BLaER1 treated with 17β-estradiol and CSF1 and Interleukin-3, amounts not matched to agents 10 nM and 100 nM (cell line): ENCODE data around the gene TMTC2.
A peak's percentile ranks its signal among the peaks of the same experiment; 100 is the strongest.

Source experiments
- H3K27ac ChIP-seq, 11 experiments: shearing (Covaris generic); formaldehyde crosslinking; 2 replicates each; pipeline ENCODE4 v1.8.1; 2022
- H3K27me3 ChIP-seq, 11 experiments: shearing (Covaris generic); formaldehyde crosslinking; 2 replicates each; pipeline ENCODE4 v1.8.1; 2022
- H3K36me3 ChIP-seq, 11 experiments: shearing (Covaris generic); formaldehyde crosslinking; 2 replicates each; pipeline ENCODE4 v1.8.1; 2022
- H3K4me1 ChIP-seq, 10 experiments: shearing (Covaris generic); formaldehyde crosslinking; 2 replicates each; pipeline ENCODE4 v1.8.1; 2022
- H3K4me2 ChIP-seq, 11 experiments: shearing (Covaris generic); formaldehyde crosslinking; 2 replicates each; pipeline ENCODE4 v1.8.1; 2022
- H3K4me3 ChIP-seq, 10 experiments: shearing (Covaris generic); formaldehyde crosslinking; 2 replicates each; pipeline ENCODE4 v1.8.1; 2022
- H3K9ac ChIP-seq, 11 experiments: shearing (Covaris generic); formaldehyde crosslinking; 2 replicates each; pipeline ENCODE4 v1.8.1; 2022
- H3K9me3 ChIP-seq, 11 experiments: shearing (Covaris generic); formaldehyde crosslinking; replicated peaks in 1 of 11; 2 replicates each; pipeline ENCODE4 v1.8.1; 2022
- H4K20me1 ChIP-seq, 11 experiments: shearing (Covaris generic); formaldehyde crosslinking; 2 replicates each; pipeline ENCODE4 v1.8.1; 2022
- Cebpa-rat ChIP-seq, 11 experiments: shearing (Covaris generic); IDR thresholded peaks; 2 replicates each; pipeline ENCODE4 v1.8.1; 2022

TMTC2 gene

GRCh38 chr12:82893896-82894295 lies 207.2 kb downstream of the TMTC2 start:
- H3K4me2 ChIP-seq, result peak overlapping the region in 8 of 11 experiments; percentile 2 to 55 (median 33); a peak in 10 of 22 replicates
- no peak overlapping the region for H3K9ac ChIP-seq
- no peaks in the 10 kb centered on the region for H3K27me3 ChIP-seq
- peaks cover 0 to 8% (median 5%) of the 10 kb centered on the region in 10 experiments; a peak in 9 of 20 replicates for H3K4me1 ChIP-seq
- no peak for TF ChIP-seq Cebpa-rat (IDR thresholded peaks at IDR 0.05)
- H4K20me1 ChIP-seq, result no peaks in the 10 kb centered on the region
- H3K9me3 ChIP-seq, result no peaks in the 10 kb centered on the region
- H3K36me3 ChIP-seq, result no peaks in the 10 kb centered on the region
- H3K4me3 ChIP-seq, result no peak overlapping the region
- H3K27ac ChIP-seq, result no peak overlapping the region

- H4K20me1 ChIP-seq, result no peaks in the 10 kb centered on the region
- no peaks in the 10 kb centered on the region for H3K36me3 ChIP-seq
- peaks cover 0 to 8% (median 5%) of the 10 kb centered on the region in 10 experiments; a peak in 9 of 20 replicates for H3K4me1 ChIP-seq
- TF ChIP-seq Cebpa-rat (IDR thresholded peaks at IDR 0.05), result no peak
- H3K9me3 ChIP-seq, result no peaks in the 10 kb centered on the region
- H3K9ac ChIP-seq, result no peak overlapping the region
- no peak overlapping the region for H3K4me2 ChIP-seq
- H3K4me3 ChIP-seq, result no peak overlapping the region
- H3K27ac ChIP-seq, result no peak overlapping the region
- H3K27me3 ChIP-seq, result no peaks in the 10 kb centered on the region
Measured at GRCh38 chr12:82896277-82896676, 209.6 kb downstream of the TMTC2 start.

GRCh38 chr12:82896979-82897378 lies 210.3 kb downstream of the TMTC2 start:
- Histone ChIP-seq H3K9me3 (no peaks in the 10 kb centered on the region), H3K4me1 (peaks cover 0 to 8% (median 5%) of the 10 kb centered on the region in 10 experiments; a peak in 9 of 20 replicates), H3K27me3 (no peaks in the 10 kb centered on the region), H3K36me3 (no peaks in the 10 kb centered on the region), H3K4me2 (no peak overlapping the region), H3K9ac (no peak overlapping the region), H3K4me3 (no peak overlapping the region), H4K20me1 (no peaks in the 10 kb centered on the region), H3K27ac (no peak overlapping the region)
- TF ChIP-seq Cebpa-rat (IDR thresholded peaks at IDR 0.05), result no peak

GRCh38 chr12:82898441-82898840 lies 211.7 kb downstream of the TMTC2 start:
- H4K20me1 ChIP-seq, result no peaks in the 10 kb centered on the region
- no peaks in the 10 kb centered on the region for H3K9me3 ChIP-seq
- H3K36me3 ChIP-seq, result no peaks in the 10 kb centered on the region
- TF ChIP-seq Cebpa-rat (IDR thresholded peaks at IDR 0.05), result no peak
- peaks cover 0 to 8% (median 5%) of the 10 kb centered on the region in 10 experiments; a peak in 9 of 20 replicates for H3K4me1 ChIP-seq
- H3K9ac ChIP-seq, result no peak overlapping the region
- H3K4me2 ChIP-seq, result no peak overlapping the region
- no peak overlapping the region for H3K4me3 ChIP-seq
- H3K27ac ChIP-seq, result no peak overlapping the region
- H3K27me3 ChIP-seq, result no peaks in the 10 kb centered on the region

- Histone ChIP-seq H4K20me1 (no peaks in the 10 kb centered on the region), H3K9me3 (no peaks in the 10 kb centered on the region), H3K27me3 (no peaks in the 10 kb centered on the region), H3K27ac (no peak overlapping the region), H3K4me3 (no peak overlapping the region), H3K4me2 (no peak overlapping the region), H3K4me1 (no peaks in the 10 kb centered on the region), H3K9ac (no peak overlapping the region), H3K36me3 (no peaks in the 10 kb centered on the region)
- TF ChIP-seq Cebpa-rat (IDR thresholded peaks at IDR 0.05), result no peak
Measured at GRCh38 chr12:82904219-82904790, 217.6 kb downstream of the TMTC2 start.

GRCh38 chr12:82910246-82910893 lies 223.7 kb downstream of the TMTC2 start:
- H3K27ac ChIP-seq, result no peak overlapping the region
- no peaks in the 10 kb centered on the region for H3K4me1 ChIP-seq
- H3K36me3 ChIP-seq, result no peaks in the 10 kb centered on the region
- no peaks in the 10 kb centered on the region for H4K20me1 ChIP-seq
- no peaks in the 10 kb centered on the region for H3K27me3 ChIP-seq
- TF ChIP-seq Cebpa-rat (IDR thresholded peaks at IDR 0.05), result no peak
- H3K4me3 ChIP-seq, result no peak overlapping the region
- H3K9me3 ChIP-seq, result no peaks in the 10 kb centered on the region
- no peak overlapping the region for H3K4me2 ChIP-seq
- H3K9ac ChIP-seq, result no peak overlapping the region

GRCh38 chr12:82912406-82912805 lies 225.7 kb downstream of the TMTC2 start:
- Histone ChIP-seq H3K9me3 (no peaks in the 10 kb centered on the region), H3K36me3 (no peaks in the 10 kb centered on the region), H3K27ac (no peak overlapping the region), H3K4me3 (no peak overlapping the region), H3K9ac (no peak overlapping the region), H3K4me1 (no peaks in the 10 kb centered on the region), H3K27me3 (no peaks in the 10 kb centered on the region), H3K4me2 (no peak overlapping the region), H4K20me1 (no peaks in the 10 kb centered on the region)
- no peak for TF ChIP-seq Cebpa-rat (IDR thresholded peaks at IDR 0.05)

GRCh38 chr12:82919388-82920054 lies 232.8 kb downstream of the TMTC2 start:
- no peak overlapping the region for H3K9ac ChIP-seq
- H3K36me3 ChIP-seq, result no peaks in the 10 kb centered on the region
- no peaks in the 10 kb centered on the region for H3K9me3 ChIP-seq

GRCh38 chr12:82923935-82924334 lies 237.2 kb downstream of the TMTC2 start:
- H3K27me3 ChIP-seq, result no peaks in the 10 kb centered on the region
- H3K27ac ChIP-seq, result no peak overlapping the region
- no peak for TF ChIP-seq Cebpa-rat (IDR thresholded peaks at IDR 0.05)
- no peak overlapping the region for H3K4me2 ChIP-seq
- no peak overlapping the region for H3K4me3 ChIP-seq
- H3K9ac ChIP-seq, result no peak overlapping the region
- no peaks in the 10 kb centered on the region for H3K36me3 ChIP-seq
- H3K9me3 ChIP-seq, result no peaks in the 10 kb centered on the region
- no peaks in the 10 kb centered on the region for H4K20me1 ChIP-seq
- no peaks in the 10 kb centered on the region for H3K4me1 ChIP-seq

More at GRCh38 chr12:82919388-82920054, 232.8 kb downstream of the TMTC2 start:
- no peak for TF ChIP-seq Cebpa-rat (IDR thresholded peaks at IDR 0.05)
- Histone ChIP-seq H3K27me3 (no peaks in the 10 kb centered on the region), H4K20me1 (no peaks in the 10 kb centered on the region), H3K4me2 (no peak overlapping the region), H3K4me3 (no peak overlapping the region), H3K27ac (no peak overlapping the region), H3K4me1 (no peaks in the 10 kb centered on the region)
